ENCODE results near the gene GJA4.

DNA sequence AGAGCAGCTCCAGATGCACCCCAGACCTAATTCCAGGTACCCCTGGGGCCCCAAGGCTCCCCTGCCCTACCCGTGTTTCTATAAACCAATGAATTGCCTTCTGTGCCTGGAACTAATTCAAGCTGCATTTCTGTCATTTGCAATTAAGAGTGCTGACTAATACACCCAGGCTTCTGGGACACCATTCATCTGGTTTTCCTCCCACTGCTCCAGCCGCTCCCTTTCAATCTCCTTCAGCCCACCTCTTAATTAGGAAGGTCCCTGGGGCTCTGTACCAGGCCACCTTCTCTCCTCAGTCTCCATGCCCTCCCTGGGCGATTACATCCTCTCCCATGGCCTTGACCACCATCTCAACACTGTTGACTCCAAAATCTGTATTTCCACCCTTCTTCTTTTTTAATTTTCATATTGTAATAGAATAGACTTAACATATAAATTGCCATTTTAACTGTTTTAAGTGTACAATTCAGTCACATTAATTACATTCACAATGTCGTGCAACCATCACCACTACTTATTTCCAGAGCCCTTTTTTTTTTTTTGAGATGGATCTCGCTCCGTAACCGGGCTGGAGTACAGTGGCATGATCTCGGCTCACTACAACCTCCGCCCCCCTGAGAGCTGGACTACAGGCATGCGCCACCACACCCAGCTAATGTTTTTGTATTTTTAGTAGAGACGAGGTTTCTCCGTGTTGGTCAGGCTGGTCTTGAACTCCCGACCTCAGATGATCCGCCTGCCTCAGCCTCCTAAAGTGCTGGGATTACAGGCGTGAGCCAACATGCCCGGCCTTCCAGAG lies 21.0 kb upstream of the GJA4 start:
- TF ChIP-seq POLR2A (IDR thresholded peaks at IDR 0.05) (no peak), EP300 (IDR thresholded peaks at IDR 0.05) (no peak), POLR2AphosphoS5 (IDR thresholded peaks at IDR 0.05) (no peak)
- TF ChIP-seq, protein P1, sequence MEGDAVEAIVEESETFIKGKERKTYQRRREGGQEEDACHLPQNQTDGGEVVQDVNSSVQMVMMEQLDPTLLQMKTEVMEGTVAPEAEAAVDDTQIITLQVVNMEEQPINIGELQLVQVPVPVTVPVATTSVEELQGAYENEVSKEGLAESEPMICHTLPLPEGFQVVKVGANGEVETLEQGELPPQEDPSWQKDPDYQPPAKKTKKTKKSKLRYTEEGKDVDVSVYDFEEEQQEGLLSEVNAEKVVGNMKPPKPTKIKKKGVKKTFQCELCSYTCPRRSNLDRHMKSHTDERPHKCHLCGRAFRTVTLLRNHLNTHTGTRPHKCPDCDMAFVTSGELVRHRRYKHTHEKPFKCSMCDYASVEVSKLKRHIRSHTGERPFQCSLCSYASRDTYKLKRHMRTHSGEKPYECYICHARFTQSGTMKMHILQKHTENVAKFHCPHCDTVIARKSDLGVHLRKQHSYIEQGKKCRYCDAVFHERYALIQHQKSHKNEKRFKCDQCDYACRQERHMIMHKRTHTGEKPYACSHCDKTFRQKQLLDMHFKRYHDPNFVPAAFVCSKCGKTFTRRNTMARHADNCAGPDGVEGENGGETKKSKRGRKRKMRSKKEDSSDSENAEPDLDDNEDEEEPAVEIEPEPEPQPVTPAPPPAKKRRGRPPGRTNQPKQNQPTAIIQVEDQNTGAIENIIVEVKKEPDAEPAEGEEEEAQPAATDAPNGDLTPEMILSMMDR (IDR thresholded peaks at IDR 0.05), result no peak
